HG02884 (cell line): ENCODE measurements around the gene UNC45A.

ENCODE experiments used
- ATAC-seq: cut with Tn5 transposase; IDR thresholded peaks from one replicate; pipeline ENCODE4 v1.9.1; 2021; ENCODE audit warnings: mild to moderate bottlenecking, moderate library complexity; ENCODE audit not compliant: unreplicated experiment

Gene UNC45A

DNA sequence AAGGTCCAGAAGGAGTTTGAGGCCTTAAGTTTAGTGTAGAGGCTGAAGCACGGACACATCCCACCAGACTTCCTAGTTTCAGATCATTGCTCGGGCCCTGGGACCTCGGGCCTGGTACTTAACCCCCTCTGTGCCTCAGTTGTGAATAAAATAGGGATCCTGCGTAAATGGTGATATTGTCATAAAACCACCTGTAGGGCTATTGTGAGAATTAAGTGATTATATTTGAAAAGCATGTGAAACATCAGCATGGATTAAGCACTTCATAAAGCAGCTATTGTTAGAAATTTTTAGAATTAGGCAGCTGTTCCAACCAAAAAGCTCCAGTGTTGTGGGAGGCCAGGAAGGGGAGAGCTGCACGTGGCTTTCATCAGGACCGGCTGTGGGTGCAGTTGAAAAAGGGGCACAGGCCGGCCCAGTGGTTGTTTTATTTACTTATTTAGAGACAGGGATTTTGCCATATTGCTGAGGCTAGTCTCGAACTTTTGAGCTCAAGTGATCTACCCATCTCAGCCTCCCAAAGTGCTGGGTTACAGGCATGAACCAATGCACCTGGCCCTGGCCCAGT is 24.0 kb downstream of the UNC45A start:
- ATAC-seq = no peak

DNA sequence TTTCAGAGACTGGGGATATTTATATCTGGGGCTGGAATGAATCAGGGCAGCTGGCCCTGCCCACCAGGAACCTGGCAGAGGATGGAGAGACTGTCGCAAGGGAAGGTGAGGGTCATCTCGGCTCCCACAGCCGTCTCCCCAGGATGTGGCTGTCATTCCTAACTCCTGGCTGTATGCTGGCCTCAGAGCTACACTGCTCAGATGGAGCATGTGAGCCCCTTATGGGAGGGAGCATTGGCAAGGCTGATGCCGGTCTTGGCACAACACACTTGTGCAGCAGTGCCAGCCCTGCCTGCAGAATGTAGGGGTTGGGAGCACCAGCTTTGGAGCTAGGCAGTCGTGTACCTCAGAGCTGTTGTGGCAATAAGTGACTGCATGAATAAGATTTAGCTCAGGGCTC is 24.8 kb downstream of the UNC45A start:
- ATAC-seq = no peak

DNA sequence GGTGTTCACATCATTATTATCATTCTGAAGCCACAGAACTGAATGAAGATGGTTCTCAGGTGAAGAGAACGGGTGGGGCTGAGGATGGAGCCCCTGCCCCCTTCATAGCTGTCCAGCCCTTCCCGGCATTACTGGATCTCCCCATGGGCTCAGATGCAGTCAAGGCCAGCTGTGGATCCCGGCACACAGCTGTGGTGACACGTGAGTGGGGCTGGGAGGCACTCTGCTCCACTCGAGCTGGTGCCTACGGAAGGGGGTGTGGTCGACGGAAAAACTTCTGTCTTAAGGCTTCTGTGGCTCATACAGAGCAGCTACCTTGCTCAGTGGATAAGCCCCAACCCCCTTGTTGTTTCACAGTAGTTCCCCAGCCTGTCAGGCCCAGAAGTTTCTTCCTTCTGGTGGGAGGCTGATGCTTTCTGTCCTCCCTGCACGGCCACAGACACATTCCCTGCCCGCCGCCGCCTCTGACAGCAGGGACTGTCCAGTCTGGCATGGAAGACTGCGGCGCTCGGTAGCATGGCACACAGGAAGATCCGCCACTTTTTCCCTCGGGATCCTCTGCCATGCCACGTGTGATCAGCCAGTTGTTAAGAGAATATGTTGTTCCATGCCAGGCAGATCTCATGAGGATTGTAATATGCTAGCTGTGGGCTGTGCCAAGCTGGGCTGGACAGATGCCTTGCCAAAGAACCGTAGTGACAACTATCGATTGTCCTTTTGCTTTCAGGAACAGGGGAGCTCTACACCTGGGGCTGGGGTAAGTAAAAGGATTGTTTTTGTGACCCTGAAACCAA is 25.4 kb downstream of the UNC45A start:
- ATAC-seq = no peak

DNA sequence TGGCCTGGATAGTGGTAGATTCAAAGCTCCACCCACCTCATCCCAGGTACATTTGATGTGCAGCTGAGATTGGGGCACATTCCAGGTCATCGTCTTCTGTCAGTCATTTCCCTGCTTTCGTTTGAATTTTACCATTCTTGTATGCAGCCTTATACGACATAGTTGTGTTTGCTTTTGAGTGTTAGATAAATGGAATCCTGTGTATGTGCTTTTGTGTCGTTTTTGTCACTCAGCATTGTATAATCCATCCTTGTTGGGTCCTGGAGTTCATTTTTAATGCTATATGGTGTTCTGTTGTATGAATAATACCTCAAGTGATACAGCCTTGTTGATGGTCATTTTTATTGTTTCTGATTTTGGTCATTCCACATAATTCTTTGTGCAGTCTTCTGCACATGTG is 26.9 kb downstream of the UNC45A start:
- no peak for ATAC-seq

DNA sequence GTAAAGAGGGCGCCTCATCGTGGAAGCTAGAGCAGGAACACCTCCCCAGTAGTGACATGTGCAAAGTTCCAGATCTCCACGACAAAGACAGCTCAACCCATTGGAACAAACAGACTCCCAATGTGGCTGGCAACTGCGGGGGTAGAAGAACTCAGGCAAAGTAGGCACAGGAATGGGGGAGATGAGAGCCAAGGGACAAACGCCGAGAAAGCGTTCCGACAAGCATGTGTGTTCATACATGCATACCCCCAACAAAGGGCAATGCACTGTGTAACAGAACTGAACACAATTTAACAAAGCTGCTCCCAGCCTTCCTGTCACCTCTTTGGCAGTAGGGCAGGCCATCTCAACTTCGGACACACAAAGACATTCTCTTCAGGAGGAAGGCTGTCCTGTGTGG is 31.2 kb downstream of the UNC45A start:
- ATAC-seq = no peak

DNA sequence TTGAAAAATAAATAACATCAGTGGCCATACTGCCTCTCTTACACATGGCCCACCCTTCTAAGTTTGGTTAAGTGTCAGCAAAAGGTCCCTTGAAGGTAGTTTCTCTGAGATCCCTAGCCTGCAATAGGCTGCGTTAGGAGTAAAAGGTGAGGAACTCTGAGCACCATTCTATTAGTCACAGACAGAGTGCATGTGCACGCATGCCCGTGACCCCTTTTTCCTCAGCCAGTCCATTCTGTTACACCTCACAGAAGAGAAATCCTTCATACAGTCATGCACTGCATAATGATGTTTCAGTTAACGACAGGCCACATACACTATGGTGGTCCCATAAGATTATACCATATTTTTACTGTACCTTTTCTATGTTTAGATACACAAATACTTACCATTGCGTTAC is 32.1 kb downstream of the UNC45A start:
- ATAC-seq = no peak

DNA sequence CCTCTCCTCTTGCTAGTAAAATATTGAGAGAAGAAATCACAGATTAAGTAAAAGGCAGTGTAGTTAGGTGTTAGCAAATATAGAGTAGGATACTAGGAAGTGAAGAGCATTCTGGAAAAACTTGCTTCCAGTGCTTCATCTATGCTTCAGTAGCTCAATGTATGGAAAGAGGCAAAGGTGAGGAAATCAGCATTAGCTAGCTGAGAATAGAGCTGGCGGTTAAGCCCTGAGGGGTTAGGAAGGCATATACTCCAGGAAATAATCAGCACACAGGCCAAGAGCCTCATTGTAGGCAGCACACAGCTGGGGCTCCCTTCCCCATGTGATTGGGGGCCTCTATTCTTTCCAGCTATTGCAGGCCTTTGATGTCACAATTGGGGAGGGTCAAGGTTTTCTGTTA is 33.3 kb downstream of the UNC45A start:
- ATAC-seq = no peak

DNA sequence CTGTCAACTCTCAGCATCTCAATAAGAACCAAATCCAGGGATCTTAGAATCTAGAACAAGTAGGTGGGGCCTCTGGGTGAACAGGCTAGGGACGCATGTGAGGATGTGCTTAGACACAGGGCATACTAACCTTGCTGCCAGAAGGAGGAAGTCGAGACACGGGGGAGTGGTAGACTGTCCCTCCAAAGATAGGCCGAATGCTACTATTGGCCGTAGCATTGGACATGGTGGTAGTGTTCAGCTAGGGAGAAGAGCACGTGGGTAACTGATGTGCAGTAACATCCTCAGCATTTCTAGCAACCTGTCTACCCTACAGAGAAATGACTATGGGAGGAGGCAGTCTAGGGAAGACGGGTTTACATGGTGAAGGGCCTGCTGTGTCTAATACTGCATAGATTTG is 35.2 kb downstream of the UNC45A start:
- no peak for ATAC-seq

DNA sequence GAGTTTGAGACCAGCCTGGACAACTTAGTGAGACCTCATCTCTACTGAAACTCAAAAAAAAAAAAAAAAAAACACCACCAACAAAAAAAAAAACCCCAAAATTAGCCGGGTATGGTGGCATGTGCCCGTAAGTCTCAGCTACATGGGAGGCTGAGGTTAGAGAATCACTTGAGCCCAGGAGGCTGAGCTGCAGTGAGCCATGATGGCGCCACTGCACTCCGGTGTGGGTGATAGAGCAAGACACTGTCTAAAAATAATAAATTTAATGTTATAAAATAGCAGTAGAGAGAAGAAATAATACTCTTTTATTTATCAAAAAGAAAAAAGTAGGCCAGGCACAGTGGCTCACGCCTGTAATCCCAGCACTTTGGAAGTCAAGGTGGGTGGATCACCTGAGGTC is 37.0 kb downstream of the UNC45A start:
- ATAC-seq = no peak

DNA sequence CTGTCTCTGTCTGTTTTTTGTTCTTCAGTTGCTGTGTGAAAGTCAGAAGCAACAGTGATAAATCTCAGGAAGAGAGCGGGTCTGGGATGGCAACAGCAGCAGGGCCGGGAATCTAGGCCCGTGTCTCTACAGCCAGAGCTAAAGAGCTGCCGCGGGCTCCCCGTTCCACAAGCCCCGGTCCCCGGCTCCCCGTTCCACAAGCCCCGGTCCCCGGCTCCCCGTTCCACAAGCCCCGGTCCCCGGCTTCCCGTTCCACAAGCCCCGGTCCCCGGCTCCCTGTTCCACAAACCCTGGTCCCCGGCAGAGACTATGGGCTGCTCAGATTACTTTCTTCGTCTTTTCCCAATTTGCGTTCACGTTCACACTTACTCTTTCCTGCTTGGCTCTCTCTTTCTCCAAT is 39.1 kb downstream of the UNC45A start:
- no peak for ATAC-seq

DNA sequence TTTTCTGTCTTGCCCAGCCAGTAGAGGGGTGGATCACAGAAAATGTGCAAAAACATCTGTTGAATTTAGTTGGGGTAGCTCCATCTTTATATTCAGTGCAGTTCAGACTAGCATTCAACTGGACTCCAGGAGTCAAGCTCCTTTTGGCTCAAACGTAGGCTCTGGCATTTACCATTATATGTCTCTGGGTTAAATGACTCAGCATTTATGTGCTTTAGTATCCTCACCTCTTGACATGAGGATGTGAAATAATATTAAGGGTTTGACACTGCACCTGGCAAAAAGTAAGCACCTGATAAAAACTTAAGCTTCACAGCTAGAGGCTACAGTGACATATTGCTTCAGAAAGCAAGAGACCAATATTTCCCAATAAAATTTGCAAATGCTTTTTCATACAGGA is 44.5 kb downstream of the UNC45A start:
- no peak for ATAC-seq

DNA sequence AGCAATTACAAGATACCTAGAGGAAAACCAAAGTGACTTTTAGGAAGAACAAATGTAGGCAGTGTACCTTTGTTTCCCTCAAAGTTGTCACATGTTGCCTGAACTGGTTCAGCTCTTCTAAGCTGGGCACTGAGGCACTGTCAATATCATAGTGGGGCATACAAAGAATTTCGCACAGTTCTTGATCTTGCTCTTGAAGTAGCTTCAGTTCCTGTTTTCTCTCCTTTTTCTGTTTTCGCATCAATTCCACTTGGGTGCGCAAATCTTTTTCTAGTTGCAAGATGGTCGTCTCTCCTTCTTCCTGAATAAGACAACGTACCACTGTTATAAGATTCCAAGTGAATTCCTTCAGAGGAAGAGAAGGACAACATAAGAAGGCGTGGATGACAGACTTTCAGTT is 46.6 kb downstream of the UNC45A start:
- ATAC-seq = no peak

DNA sequence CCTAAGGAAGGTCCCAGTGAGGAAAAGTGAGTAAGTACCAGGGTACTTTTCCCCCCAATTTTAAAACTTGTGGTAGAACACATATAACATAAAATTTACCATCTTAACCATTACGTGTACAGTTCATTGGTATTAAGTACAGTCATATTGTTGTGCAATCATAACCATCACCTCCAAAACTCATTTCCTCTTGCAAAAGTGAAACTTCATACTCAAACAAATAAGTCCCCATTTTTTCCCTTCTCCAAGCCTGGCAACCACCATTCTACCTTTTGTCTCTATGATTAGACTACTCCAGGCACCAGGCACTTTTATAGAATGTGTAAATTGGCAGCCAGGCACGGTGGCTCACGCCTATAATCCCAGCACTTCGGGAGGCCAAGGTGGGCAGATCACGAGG is 47.0 kb downstream of the UNC45A start:
- no peak for ATAC-seq

DNA sequence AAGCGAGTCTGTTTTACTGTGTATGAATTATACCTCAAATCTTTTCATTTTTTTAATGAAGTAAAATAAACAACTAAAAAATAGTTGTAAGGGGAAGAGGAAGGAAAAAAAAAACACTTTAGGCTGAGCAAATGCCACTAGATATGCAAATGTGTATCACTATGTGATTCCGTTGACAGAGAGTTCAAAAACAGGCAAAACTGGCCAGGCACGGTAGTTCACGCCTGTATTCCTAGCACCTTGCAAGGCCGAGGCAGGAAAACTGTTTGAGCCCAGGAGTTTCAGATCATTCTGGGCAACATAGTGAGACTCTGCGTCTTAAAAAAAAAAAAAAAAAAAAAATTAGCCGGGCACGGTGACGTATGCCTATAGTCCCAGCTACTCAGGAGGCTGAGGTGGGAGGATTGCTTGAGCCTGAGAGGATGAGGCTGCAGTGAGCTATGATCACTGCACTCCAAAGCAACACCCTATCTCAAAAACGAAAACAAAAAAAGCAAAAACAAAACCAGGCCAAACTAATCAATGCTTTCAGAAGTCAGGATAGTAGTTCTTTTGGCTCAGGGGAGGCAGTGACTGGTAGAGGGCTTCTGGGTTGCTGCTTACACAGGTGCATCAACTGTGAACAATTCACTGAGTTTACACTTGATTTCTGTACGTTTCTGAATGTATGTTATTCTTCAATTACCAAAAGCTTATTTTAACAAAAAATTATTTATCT is 51.9 kb downstream of the UNC45A start:
- ATAC-seq = no peak

DNA sequence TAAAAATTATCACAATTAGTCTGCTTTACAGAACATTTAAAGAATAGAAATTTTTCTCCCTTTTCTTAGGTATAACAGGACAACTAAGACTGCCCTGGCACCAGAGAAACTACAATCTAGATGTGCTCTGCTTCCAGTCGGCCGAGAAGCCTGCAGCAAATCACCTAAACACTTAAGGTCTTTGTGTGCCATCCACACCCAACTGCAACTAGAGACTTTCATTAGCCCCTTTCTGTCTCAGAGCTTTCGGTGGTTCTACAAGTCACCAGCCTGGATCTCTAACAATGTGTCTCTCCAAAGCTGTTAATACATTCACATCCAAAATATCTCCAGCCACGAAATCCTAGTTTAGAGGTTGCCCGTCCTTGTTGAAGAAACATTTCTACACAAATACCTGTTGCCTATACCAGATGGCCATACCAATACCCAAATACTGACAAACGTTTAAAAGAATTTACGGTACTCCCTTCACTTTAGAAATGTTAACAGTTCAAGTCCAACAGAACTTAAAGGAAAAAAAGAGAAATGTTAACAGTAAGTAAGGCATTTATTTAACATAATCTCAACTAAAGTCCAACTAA is 52.6 kb downstream of the UNC45A start:
- ATAC-seq = no peak

DNA sequence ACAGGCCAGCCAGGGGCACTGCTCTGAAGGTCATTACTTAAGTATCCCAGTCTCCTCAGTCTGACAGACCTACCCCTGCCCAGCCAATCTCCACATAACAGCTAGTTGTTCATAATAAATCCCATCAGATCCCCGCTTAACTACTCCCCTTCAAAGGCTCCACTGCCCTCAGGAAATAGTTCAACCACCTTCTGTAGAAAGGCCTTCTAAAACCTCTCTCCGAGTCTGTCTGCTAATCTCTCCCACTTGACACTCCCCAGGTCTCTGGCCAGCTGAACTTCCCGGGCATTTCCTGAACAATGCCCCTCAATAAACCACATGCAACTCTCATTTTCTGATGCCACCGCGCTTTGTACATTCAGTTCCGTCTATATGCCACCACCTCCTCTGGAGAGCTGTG is 53.2 kb downstream of the UNC45A start:
- ATAC-seq = no peak

DNA sequence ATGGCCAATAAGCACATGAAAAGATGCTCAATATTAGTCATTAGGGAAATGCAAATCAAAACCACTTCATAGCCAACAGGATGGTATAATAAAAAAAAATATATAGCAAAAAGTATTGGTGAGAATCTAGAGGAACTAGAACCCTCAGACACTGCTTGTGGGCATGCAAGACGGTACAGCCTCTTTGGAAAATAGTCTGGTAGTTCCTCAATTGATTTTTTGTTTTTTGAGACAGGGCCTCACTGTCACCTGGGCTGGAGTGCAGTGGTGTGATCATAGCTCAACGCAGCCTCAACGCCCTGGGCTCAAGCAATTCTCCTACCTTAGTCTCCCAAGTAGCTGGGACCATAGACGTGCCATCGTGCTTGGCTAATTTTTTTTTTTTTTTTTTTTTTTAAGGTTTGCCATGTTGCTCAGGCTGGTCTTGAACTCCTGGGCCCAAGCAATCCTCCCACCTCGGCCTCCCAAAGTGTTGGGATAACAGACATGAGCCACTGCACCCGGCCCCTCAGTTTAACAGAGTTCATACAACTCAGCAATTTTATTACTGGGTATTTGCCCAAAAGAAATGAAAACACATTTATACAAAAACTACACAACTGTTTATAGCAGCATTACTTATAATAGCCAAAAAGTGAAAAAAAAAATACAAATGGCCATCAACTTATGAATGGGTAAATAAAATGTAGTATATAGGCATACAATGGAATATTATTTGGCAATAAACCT is 54.1 kb downstream of the UNC45A start:
- no peak for ATAC-seq

DNA sequence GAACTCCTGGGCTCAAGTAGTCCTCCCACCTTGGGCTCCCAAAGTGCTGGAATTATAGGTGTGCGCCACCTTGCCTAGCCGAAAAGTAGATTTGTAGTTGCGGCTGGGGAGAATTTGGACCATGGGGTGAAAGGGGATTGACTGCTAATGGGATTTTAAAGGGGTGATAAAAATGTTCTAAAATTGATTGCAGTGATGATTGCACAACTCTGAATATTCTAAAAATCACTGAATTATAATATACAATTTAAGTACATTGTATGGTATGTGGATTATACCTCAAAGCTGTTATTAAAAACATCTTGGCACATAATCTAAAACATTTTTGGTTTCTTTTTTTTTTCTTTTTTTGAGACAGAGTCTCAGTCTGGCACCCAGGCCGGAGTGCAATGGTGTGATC is 55.4 kb downstream of the UNC45A start:
- ATAC-seq = no peak

DNA sequence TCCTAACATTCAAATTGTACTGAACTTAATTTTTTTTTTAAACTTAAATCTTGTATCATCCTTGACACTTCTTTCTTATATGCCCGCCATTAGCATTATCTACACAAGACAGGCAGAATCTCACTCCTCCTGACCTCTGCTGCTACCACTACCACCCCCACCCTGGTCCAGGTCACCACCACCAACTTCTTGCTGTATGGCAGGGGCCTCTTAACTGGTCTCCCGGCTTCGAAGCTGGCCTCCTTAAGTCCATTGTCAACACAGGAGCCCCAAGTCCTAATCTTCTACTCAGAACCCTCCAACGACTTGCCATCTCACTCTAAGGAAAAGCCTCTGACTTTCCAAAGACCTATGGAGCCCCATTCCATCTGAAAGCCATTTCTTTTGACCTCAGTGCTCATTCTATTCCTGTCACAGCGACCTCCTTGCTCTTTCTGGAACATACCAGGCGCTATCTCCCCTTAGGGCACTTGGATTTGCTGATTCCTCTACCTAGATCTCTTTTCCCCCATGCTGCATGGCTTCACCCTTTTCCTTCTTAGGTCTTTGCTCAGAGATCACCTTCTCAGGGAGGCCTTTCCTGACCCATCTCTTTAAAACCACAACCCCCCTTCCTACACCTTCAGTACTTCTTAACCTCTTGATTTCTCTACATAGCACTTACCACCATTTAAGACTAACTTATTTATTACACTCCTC is 56.7 kb downstream of the UNC45A start:
- ATAC-seq = no peak

DNA sequence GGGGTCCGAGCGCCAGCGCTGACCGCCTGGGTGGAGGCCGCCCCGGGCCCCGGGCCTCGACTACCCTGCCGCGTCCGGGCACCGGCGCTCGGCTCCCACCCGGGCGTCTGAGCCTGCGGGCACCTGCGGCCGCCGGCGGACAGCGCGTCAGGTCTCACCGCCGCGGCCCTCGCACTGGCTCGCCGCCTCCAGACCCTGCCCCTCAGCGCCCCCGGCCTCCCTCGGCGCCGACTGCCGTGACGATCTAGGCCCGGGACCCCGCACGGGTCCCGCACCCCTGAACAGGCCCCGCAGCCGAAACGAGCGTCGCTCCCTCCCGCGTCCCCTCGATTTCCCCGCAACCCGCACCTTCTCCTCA is 59.0 kb downstream of the UNC45A start:
- ATAC-seq = peak; percentile 4
